ENCODE data around the gene OPN1LW.

DNA sequence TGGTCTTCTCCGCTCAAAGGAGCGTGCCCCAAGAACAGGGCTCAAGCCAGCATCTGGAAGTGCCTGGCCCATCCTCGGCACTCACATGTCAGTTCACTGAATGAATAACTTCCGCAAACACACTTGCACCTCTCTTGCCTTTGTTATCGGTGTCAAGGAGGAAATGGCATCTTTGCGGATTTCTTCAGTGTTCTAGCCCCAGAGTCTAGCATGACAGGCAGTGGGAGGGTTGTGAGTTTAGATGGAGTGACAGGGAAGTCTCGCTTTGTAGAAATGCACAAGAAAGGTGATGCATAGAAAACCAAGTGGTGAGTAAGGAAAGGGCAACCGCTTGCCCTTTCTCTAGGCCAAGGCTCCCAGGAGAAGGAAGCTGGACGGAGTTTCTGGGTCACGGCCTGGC is 29.0 kb upstream of the OPN1LW start:
- TF ChIP-seq REST (IDR thresholded peaks at IDR 0.05; ENCODE audit: insufficient read depth in 1 of 2, low read depth in 2 of 2, low read length in 2 of 2): no peak
- no peak for TF ChIP-seq TAF1 (IDR thresholded peaks at IDR 0.05; ENCODE audit: borderline replicate concordance, insufficient read depth, low read length)

All from PFSK-1 (cell line).